Stomach (tissue), 9 donors: ENCODE results near the gene PYROXD2. TPM values are rescaled to one million over a fixed set of nuclear protein-coding genes. Genes with fewer than 3 reads are reported as not detected.

Experiments
- DNase-seq, 2 donors: peaks; one replicate each; pipeline versions ENCODE4 v3.0.0 to v3.0.0-alpha.2; 2013 to 2019
- H3K27ac ChIP-seq, 5 donors: fragments of 200-600 bp in 4 of 5; sonication (generic) in 4 of 5; one replicate each; pipeline ENCODE4 v1.5.1; 2013 to 2019; ENCODE audit warnings: mild to moderate bottlenecking in 1 of 5, moderate library complexity in 1 of 5
- H3K27me3 ChIP-seq, 3 donors: fragments of 200-600 bp; sonication (generic); one replicate each; pipeline ENCODE4 v1.5.1; 2017 to 2019; ENCODE audit warnings: mixed run types in 1 of 3
- H3K36me3 ChIP-seq, 4 donors: fragments of 200-600 bp; sonication (generic); 1 replicate in 3 of 4; 2 replicates in 1 of 4; pipeline ENCODE4 v1.5.1; 2016 to 2019
- H3K4me1 ChIP-seq, 4 donors: fragments of 200-600 bp; sonication (generic); one replicate each; pipeline ENCODE4 v1.5.1; 2016 to 2019
- H3K4me3 ChIP-seq, 4 donors: fragments of 200-600 bp; sonication (generic) in 3 of 4; one replicate each; pipeline ENCODE4 v1.5.1; 2016 to 2019; ENCODE audit warnings: mild to moderate bottlenecking in 1 of 4
- H3K9me3 ChIP-seq, 4 donors: fragments of 200-600 bp; sonication (generic); one replicate each; pipeline ENCODE4 v1.5.1; 2016 to 2019
- CTCF ChIP-seq, 7 experiments: fragments of 450-650 bp in 4 of 7; fragments of 200-600 bp in 3 of 7; sonication (generic) in 3 of 7; IDR thresholded peaks; one replicate each; pipeline ENCODE4 v1.5.1; 2016 to 2019; ENCODE audit warnings: antibody characterized with exemption in 7 of 7, control low read depth in 2 of 7, mild to moderate bottlenecking in 1 of 7
- EP300 ChIP-seq: sonication (generic); formaldehyde crosslinking; IDR thresholded peaks from one replicate; pipeline ENCODE4 v1.6.1; 2017; ENCODE audit warnings: antibody characterized with exemption
- POLR2A ChIP-seq, 4 donors: fragments of 450-650 bp; IDR thresholded peaks; one replicate each; pipeline ENCODE4 v1.6.1; 2016; ENCODE audit warnings: antibody characterized with exemption in 4 of 4, control low read depth in 2 of 4, mild to moderate bottlenecking in 1 of 4, moderate library complexity in 1 of 4
- POLR2AphosphoS5 ChIP-seq, 3 donors: sonication (generic); formaldehyde crosslinking; IDR thresholded peaks; one replicate each; pipeline ENCODE4 v1.6.1; 2016; ENCODE audit warnings: antibody characterized with exemption in 3 of 3
- WGBS, 5 donors: extraction: QIAGEN DNeasy Blood & Tissue Kit in 3 of 5; methylation state at CpG; one replicate each; pipeline versions ENCODE4 v1.1.5 to v1.1.7; 2013 to 2018; 5-methylcytosine and 5-hydroxymethylcytosine counted together
- intact Hi-C: fragments of 100-400 bp; cut with DNase I; formaldehyde crosslinking; loops from one replicate; pipeline ENCODE4 v1.15.1; 2023; ENCODE audit warnings: low total_unique reads
- polyA plus RNA-seq, 3 donors: library from polyadenylated mRNA; stranded (reverse); fragments of 200-250 nt; gene quantifications; one replicate each; pipeline ENCODE4 v1.2.3, GENCODE V29; 2013
- total RNA-seq, 5 donors: library from RNA; depleted of rRNA; stranded (reverse); fragments of >200 nt; gene quantifications; one replicate each; pipeline versions ENCODE4 v1.1.0 to v1.2.3, GENCODE V29; 2014 to 2016
- donor health status: healthy with polysubstance abuse.
- donor health status: Bipolar disorder and iron deficiency.
- donor health status: healthy.

Gene PYROXD2
- total and polyA plus RNA-seq, 8 donors: 2.4 to 33.5 (median 8.3) TPM

GRCh38 chr10:98370831-98371820, 43.9 kb downstream of the PYROXD2 start:
- Histone ChIP-seq H3K27ac (no peak overlapping the region), H3K27me3 (no peaks in the 10 kb centered on the region), H3K4me3 (no peak overlapping the region), H3K36me3 (no peaks in the 10 kb centered on the region), H3K4me1 (peaks cover 0 to 11% (median 0%) of the 10 kb centered on the region in 4 donors), H3K9me3 (no peaks in the 10 kb centered on the region)
- WGBS, 5 donors: 71 to 78% (median 73%) methylated on average over 14 of the region's 14 CpGs
- no peak for TF ChIP-seq EP300
- TF ChIP-seq POLR2AphosphoS5 (IDR thresholded peaks at IDR 0.05): no peak
- TF ChIP-seq POLR2A (IDR thresholded peaks at IDR 0.05): no peak
- TF ChIP-seq CTCF (IDR thresholded peaks at IDR 0.05): no peak
- no peak for DNase-seq
- intact Hi-C loops: no loop called here

GRCh38 chr10:98369801-98370200, 45.2 kb downstream of the PYROXD2 start:
- no peak for DNase-seq
- TF ChIP-seq CTCF (IDR thresholded peaks at IDR 0.05) (no peak), POLR2AphosphoS5 (IDR thresholded peaks at IDR 0.05) (no peak), POLR2A (IDR thresholded peaks at IDR 0.05) (no peak), EP300 (no peak)
- intact Hi-C loops: no loop called here
- Histone ChIP-seq H3K27me3 (no peaks in the 10 kb centered on the region), H3K4me1 (peaks cover 0 to 7% (median 0%) of the 10 kb centered on the region in 4 donors), H3K4me3 (no peak overlapping the region), H3K27ac (no peak overlapping the region), H3K36me3 (no peaks in the 10 kb centered on the region), H3K9me3 (no peaks in the 10 kb centered on the region)
- WGBS, 5 donors: 81 to 87% (median 86%) methylated on average over 7 of the region's 7 CpGs

- H3K4me1 ChIP-seq: peaks cover 0 to under 1% (median 0%) of the 10 kb centered on the region in 4 donors
- no peaks in the 10 kb centered on the region for H3K9me3 ChIP-seq
- no peaks in the 10 kb centered on the region for H3K27me3 ChIP-seq
- no peak overlapping the region for H3K4me3 ChIP-seq
- H3K36me3 ChIP-seq: no peaks in the 10 kb centered on the region
- DNase-seq: no peak
- 88 to 96% (median 91%) methylated on average over 2 of the region's 2 CpGs for WGBS, 5 donors
- H3K27ac ChIP-seq: no peak overlapping the region
- intact Hi-C loops: no loop called here
- TF ChIP-seq CTCF (IDR thresholded peaks at IDR 0.05) (no peak), POLR2A (IDR thresholded peaks at IDR 0.05) (no peak), POLR2AphosphoS5 (IDR thresholded peaks at IDR 0.05) (no peak), EP300 (no peak)
Observed at GRCh38 chr10:98368644-98369043, 46.3 kb downstream of the PYROXD2 start.

GRCh38 chr10:98367604-98368451, 47.2 kb downstream of the PYROXD2 start:
- Histone ChIP-seq H3K27me3 (no peaks in the 10 kb centered on the region), H3K4me3 (no peak overlapping the region), H3K4me1 (no peaks in the 10 kb centered on the region), H3K9me3 (no peaks in the 10 kb centered on the region), H3K27ac (no peak overlapping the region), H3K36me3 (no peaks in the 10 kb centered on the region)
- no peak for DNase-seq
- WGBS, 5 donors: 84 to 94% (median 92%) methylated on average over 19 of the region's 19 CpGs
- TF ChIP-seq CTCF (IDR thresholded peaks at IDR 0.05) (no peak), EP300 (no peak), POLR2AphosphoS5 (IDR thresholded peaks at IDR 0.05) (no peak), POLR2A (IDR thresholded peaks at IDR 0.05) (no peak)
- intact Hi-C loops: no loop called here
